Smooth muscle cell (in vitro differentiated cells): ENCODE results near the gene IL17RB. TPM values are rescaled to one million over a fixed set of nuclear protein-coding genes. Genes with fewer than 3 reads are reported as not detected.

Source experiments
- DNase-seq: peaks from one replicate; lab custom pipeline; 2025; ENCODE audit not compliant: unreplicated experiment; lab: John Stamatoyannopoulos, UW
- H2AFZ ChIP-seq: fragments of 200-600 bp; sonication (generic); 2 replicates; pipeline ENCODE4 v1.6.0; 2016; ENCODE audit warnings: antibody characterized with exemption, low read depth, mild to moderate bottlenecking
- H3F3A ChIP-seq: fragments of 200-600 bp; sonication (generic); 2 replicates; pipeline ENCODE4 v1.6.0; 2017; ENCODE audit warnings: antibody characterized with exemption, low read depth
- H3K27ac ChIP-seq: fragments of 200-600 bp; sonication (generic); 2 replicates; pipeline ENCODE4 v1.5.1; 2016; ENCODE audit warnings: low read depth, mild to moderate bottlenecking
- H3K27me3 ChIP-seq: fragments of 200-600 bp; sonication (generic); 2 replicates; pipeline ENCODE4 v1.6.1; 2016; ENCODE audit warnings: low read depth, mild to moderate bottlenecking
- H3K36me3 ChIP-seq: fragments of 200-600 bp; sonication (generic); 2 replicates; pipeline ENCODE4 v1.5.1; 2016; ENCODE audit warnings: low read depth
- H3K4me1 ChIP-seq: fragments of 200-600 bp; sonication (generic); 2 replicates; pipeline ENCODE4 v1.5.1; 2016; ENCODE audit warnings: low read depth
- H3K4me2 ChIP-seq: fragments of 200-600 bp; sonication (generic); 2 replicates; pipeline ENCODE4 v1.6.0; 2016; ENCODE audit warnings: mild to moderate bottlenecking
- H3K4me3 ChIP-seq: fragments of 200-600 bp; sonication (generic); 2 replicates; pipeline ENCODE4 v1.5.1; 2016; ENCODE audit warnings: mild to moderate bottlenecking
- H3K79me2 ChIP-seq: fragments of 200-600 bp; sonication (generic); 2 replicates; pipeline ENCODE4 v1.6.0; 2016; ENCODE audit warnings: low read depth, mild to moderate bottlenecking
- H3K9ac ChIP-seq: fragments of 200-600 bp; sonication (generic); 2 replicates; pipeline ENCODE4 v1.6.0; 2016; ENCODE audit warnings: low read depth
- H3K9me3 ChIP-seq: fragments of 200-600 bp; sonication (generic); replicated peaks from 2 replicates; pipeline ENCODE4 v1.5.1; 2016; ENCODE audit warnings: low read depth
- H4K20me1 ChIP-seq: fragments of 200-600 bp; sonication (generic); 2 replicates; pipeline ENCODE4 v1.6.0; 2016; ENCODE audit warnings: low read depth
- WGBS: methylation state at CpG from one replicate; pipeline ENCODE4 v1.1.7; 2016; ENCODE audit warnings: low lambda C conversion rate; 5-methylcytosine and 5-hydroxymethylcytosine counted together
- polyA plus RNA-seq: library from polyadenylated mRNA; unstranded; fragments of >200 nt; fragmentation: Nextera tagmentation; extraction: Ambion mirVana; gene quantifications from 2 replicates; pipeline ENCODE4 v1.2.1, GENCODE V29; 2016
- total RNA-seq: library from RNA; depleted of rRNA; stranded (reverse); fragments of >200 nt; gene quantifications from 2 replicates; pipeline ENCODE4 v1.2.3, GENCODE V29; 2014
- TF ChIP-seq, protein P1 (sequence below): fragments of 200-600 bp; sonication (generic); IDR thresholded peaks from 2 replicates; pipeline ENCODE4 v1.5.1; 2017; ENCODE audit warnings: borderline replicate concordance, mild to moderate bottlenecking, antibody characterized with exemption; ENCODE audit not compliant: insufficient read depth, poor library complexity, severe bottlenecking

Gene IL17RB
- total and polyA plus RNA-seq, 2 experiments from 2014 or later, result 0.40 TPM; not detected in 1

DNA sequence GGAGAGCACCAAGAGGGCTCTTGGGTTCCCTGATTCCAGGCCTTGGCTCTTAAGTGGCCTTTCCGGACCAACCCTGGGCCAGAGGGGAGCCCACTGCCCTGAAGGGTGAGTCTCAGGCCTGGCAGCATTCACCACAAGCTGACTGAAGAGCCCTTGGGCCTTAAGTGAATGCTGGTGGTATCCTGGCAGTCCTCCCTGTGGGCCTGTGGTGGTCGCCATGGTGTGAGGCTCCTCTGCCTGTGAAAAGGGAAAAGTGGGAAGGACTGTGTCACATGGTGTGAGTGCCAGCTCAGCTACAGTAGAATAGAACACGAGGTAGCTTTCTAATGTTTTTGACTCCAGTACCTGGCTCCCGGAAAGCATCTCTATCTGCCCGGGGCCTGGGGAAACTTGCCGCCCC lies 15.4 kb upstream of the IL17RB start:
- DNase-seq, result no peak
- Histone ChIP-seq H3K4me2 (no peak overlapping the region), H3K79me2 (no peaks in the 10 kb centered on the region), H3K4me1 (no peaks in the 10 kb centered on the region), H3K27ac (no peak overlapping the region), H3F3A (no peaks in the 10 kb centered on the region), H3K9me3 (no peaks in the 10 kb centered on the region), H3K36me3 (no peaks in the 10 kb centered on the region), H3K9ac (no peak overlapping the region), H4K20me1 (no peaks in the 10 kb centered on the region), H2AFZ (no peak overlapping the region), H3K4me3 (no peak overlapping the region), H3K27me3 (no peaks in the 10 kb centered on the region)
- TF ChIP-seq, protein P1, sequence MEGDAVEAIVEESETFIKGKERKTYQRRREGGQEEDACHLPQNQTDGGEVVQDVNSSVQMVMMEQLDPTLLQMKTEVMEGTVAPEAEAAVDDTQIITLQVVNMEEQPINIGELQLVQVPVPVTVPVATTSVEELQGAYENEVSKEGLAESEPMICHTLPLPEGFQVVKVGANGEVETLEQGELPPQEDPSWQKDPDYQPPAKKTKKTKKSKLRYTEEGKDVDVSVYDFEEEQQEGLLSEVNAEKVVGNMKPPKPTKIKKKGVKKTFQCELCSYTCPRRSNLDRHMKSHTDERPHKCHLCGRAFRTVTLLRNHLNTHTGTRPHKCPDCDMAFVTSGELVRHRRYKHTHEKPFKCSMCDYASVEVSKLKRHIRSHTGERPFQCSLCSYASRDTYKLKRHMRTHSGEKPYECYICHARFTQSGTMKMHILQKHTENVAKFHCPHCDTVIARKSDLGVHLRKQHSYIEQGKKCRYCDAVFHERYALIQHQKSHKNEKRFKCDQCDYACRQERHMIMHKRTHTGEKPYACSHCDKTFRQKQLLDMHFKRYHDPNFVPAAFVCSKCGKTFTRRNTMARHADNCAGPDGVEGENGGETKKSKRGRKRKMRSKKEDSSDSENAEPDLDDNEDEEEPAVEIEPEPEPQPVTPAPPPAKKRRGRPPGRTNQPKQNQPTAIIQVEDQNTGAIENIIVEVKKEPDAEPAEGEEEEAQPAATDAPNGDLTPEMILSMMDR, result no peak
- WGBS, result 93% methylated on average over 6 of the region's 6 CpGs

- Histone ChIP-seq H3K4me1 (no peaks in the 10 kb centered on the region), H3F3A (no peaks in the 10 kb centered on the region), H3K79me2 (no peaks in the 10 kb centered on the region), H3K4me2 (no peak overlapping the region), H3K4me3 (no peak overlapping the region), H3K9me3 (no peaks in the 10 kb centered on the region), H2AFZ (no peak overlapping the region), H4K20me1 (no peaks in the 10 kb centered on the region), H3K9ac (no peak overlapping the region), H3K36me3 (no peaks in the 10 kb centered on the region), H3K27ac (no peak overlapping the region), H3K27me3 (no peaks in the 10 kb centered on the region)
- WGBS, result 92% methylated on average over 9 of the region's 9 CpGs
- DNase-seq, result no peak
- TF ChIP-seq, protein P1, result no peak
These were observed 13.2 kb upstream of the IL17RB start for GRCh38 chr3:53833053-53833645.

DNA sequence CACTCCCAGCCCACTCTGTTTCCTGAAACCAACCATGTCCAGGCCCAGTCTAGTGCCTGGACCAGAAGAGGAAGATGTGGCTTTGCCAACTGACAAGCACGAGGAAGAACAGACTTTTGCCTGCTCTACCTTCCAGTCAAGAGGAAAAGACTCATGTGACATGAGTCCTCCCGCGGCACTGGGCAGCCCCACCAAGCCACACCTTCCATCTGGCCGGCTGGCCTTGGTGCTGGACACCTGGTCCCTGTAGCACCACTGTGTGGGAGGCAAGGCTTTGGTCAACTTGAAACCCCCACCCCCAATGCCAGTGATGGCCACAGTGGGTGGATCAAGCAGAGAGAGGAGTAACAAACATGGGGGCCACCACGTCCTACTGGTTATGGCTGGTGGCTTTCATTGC lies 12.7 kb upstream of the IL17RB start:
- H4K20me1 ChIP-seq, result no peaks in the 10 kb centered on the region
- no peaks in the 10 kb centered on the region for H3K79me2 ChIP-seq
- H3F3A ChIP-seq, result no peaks in the 10 kb centered on the region
- H3K27ac ChIP-seq, result no peak overlapping the region
- WGBS, result 92% methylated on average over 5 of the region's 5 CpGs
- DNase-seq, result no peak
- H3K27me3 ChIP-seq, result no peaks in the 10 kb centered on the region
- H3K9ac ChIP-seq, result no peak overlapping the region
- H3K36me3 ChIP-seq, result no peaks in the 10 kb centered on the region
- H3K4me1 ChIP-seq, result no peaks in the 10 kb centered on the region
- H3K4me2 ChIP-seq, result no peak overlapping the region
- no peak overlapping the region for H3K4me3 ChIP-seq
- H2AFZ ChIP-seq, result no peak overlapping the region
- H3K9me3 ChIP-seq, result no peaks in the 10 kb centered on the region
- TF ChIP-seq, protein P1, result no peak

DNA sequence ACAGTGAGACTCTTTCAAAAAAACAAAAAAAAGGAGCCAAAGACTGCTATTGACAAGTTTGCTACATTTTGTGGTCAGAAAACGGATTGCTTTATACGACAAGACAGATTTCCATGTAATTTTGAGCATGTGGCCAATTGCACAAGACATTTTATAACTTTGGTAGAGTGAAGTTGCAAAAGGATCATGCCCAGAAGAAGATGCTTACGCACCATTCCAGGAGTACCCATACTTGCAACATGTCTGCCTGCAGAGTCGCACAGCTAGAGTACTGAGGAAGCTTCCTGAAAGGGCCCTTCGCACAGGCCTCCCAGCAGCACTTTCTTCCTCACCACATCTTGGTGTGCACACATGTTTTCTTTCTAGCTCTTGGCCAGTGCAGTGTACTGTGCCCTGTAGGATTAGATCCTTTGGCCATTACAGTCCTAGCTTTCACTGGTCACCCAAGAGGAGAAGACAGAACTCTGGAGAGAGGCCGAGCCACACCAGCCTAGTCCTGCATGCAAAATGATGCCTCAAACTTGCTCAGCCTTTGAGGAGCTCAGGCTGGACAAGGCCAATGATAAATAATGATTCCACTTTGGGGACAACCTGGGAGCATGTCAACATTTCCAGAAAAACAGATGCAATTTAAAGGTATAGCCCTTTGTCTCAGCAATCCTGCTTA lies 11.8 kb upstream of the IL17RB start:
- TF ChIP-seq, protein P1, result no peak
- Histone ChIP-seq H3F3A (no peaks in the 10 kb centered on the region), H2AFZ (no peak overlapping the region), H4K20me1 (no peaks in the 10 kb centered on the region), H3K79me2 (no peaks in the 10 kb centered on the region), H3K27ac (no peak overlapping the region), H3K4me3 (no peak overlapping the region), H3K9ac (no peak overlapping the region), H3K4me2 (no peak overlapping the region), H3K4me1 (no peaks in the 10 kb centered on the region), H3K27me3 (no peaks in the 10 kb centered on the region), H3K36me3 (no peaks in the 10 kb centered on the region), H3K9me3 (no peaks in the 10 kb centered on the region)
- DNase-seq, result no peak
- 99% methylated on average over 6 of the region's 6 CpGs for WGBS
